Bone marrow (tissue), 2 donors: ENCODE results near the gene ERBB4.
A peak's percentile ranks its signal among the peaks of the same experiment; 100 is the strongest.
"Not testable (repeated sequence)": the region's sequence is repeated elsewhere in the genome, so short reads cannot be mapped to it uniquely, and the experiment has no call there.

ENCODE experiments used
- DNase-seq, 2 donors: peaks; one replicate each; lab custom pipeline; 2025; lab: John Stamatoyannopoulos, UW

Gene ERBB4

GRCh38 chr2:212073360-212073759, 465.2 kb downstream of the ERBB4 start:
- no peak for DNase-seq

- DNase-seq = no peak
Measured at GRCh38 chr2:212066546-212066945, 472.1 kb downstream of the ERBB4 start.

- no peak for DNase-seq
Measured at GRCh38 chr2:212064318-212064717, 474.3 kb downstream of the ERBB4 start.

- DNase-seq = peak in 1 of 2 donors; percentile 26
Measured at GRCh38 chr2:212052412-212053159, 486.0 kb downstream of the ERBB4 start.

- DNase-seq = no peak
Measured at GRCh38 chr2:212050871-212051270, 487.7 kb downstream of the ERBB4 start.

- DNase-seq = no peak
Measured at GRCh38 chr2:212042562-212042961, 496.0 kb downstream of the ERBB4 start.

- DNase-seq = no peak
Measured at GRCh38 chr2:212037062-212037461, 501.5 kb downstream of the ERBB4 start.

- no peak for DNase-seq
Measured at GRCh38 chr2:212034841-212035585, 503.6 kb downstream of the ERBB4 start.

- no peak for DNase-seq
Measured at GRCh38 chr2:212033888-212034287, 504.7 kb downstream of the ERBB4 start.

GRCh38 chr2:212032536-212033219, 505.9 kb downstream of the ERBB4 start:
- no peak for DNase-seq

- no peak for DNase-seq
Measured at GRCh38 chr2:212032032-212032431, 506.6 kb downstream of the ERBB4 start.

- no peak for DNase-seq
Measured at GRCh38 chr2:212030709-212031108, 507.9 kb downstream of the ERBB4 start.

GRCh38 chr2:212028798-212029394, 509.7 kb downstream of the ERBB4 start:
- DNase-seq = no peak

GRCh38 chr2:212027681-212028628, 510.6 kb downstream of the ERBB4 start:
- DNase-seq = no peak

- no peak for DNase-seq
Measured at GRCh38 chr2:212024040-212024439, 514.6 kb downstream of the ERBB4 start.

- DNase-seq = no peak
Measured at GRCh38 chr2:212022966-212023365, 515.6 kb downstream of the ERBB4 start.

GRCh38 chr2:212021947-212022346, 516.7 kb downstream of the ERBB4 start:
- no peak for DNase-seq

- DNase-seq = no peak
Measured at GRCh38 chr2:212015588-212015987, 523.0 kb downstream of the ERBB4 start.

- no peak for DNase-seq
Measured at GRCh38 chr2:212013626-212014025, 525.0 kb downstream of the ERBB4 start.

- DNase-seq = not testable (repeated sequence)
Measured at GRCh38 chr2:212010305-212010704, 528.3 kb downstream of the ERBB4 start.

GRCh38 chr2:212007972-212008371, 530.6 kb downstream of the ERBB4 start:
- no peak for DNase-seq
